Measurements from ENCODE around the gene NSMCE1. TPM values are rescaled to one million over a fixed set of nuclear protein-coding genes. Genes with fewer than 3 reads are reported as not detected.

The NSMCE1 gene
- total and polyA plus RNA-seq, 2 of the 8 experiments (the other 6 are each of a cell fraction or from before 2014, with no cell fraction given), result 8.1 to 16.6 TPM

GRCh38 chr16:27218756-27219155, 49.8 kb downstream of the NSMCE1 start (continued):
- no peak for TF ChIP-seq CHD1 (IDR thresholded peaks at IDR 0.05; ENCODE audit: low read depth, low read length)
- TF ChIP-seq FOSL1 (IDR thresholded peaks at IDR 0.05; ENCODE audit: insufficient read depth, low read depth, low read length), result no peak
- no peak for TF ChIP-seq SAP30 (IDR thresholded peaks at IDR 0.05; ENCODE audit: insufficient read depth, insufficient replicate concordance, low read length)

All from H1 (cell line).